KOPT-K1 (cell line): ENCODE results near the gene ECEL1.
"Not testable (repeated sequence)": the region's sequence is repeated elsewhere in the genome, so short reads cannot be mapped to it uniquely, and the experiment has no call there.

Experiments
- H3K27ac ChIP-seq: fragments of 200-600 bp; sonication (generic); 2 replicates; pipeline ENCODE4 v1.5.1; 2016; ENCODE audit warnings: antibody characterized with exemption, mild to moderate bottlenecking, low read depth, low read length; ENCODE audit not compliant: poor library complexity, severe bottlenecking
- H3K36me3 ChIP-seq: fragments of 200-600 bp; sonication (generic); 2 replicates; pipeline ENCODE4 v1.5.1; 2017; ENCODE audit warnings: antibody characterized with exemption, mild to moderate bottlenecking, low read length, moderate library complexity; ENCODE audit not compliant: insufficient read depth
- H3K9me3 ChIP-seq: fragments of 200-600 bp; sonication (generic); 2 replicates; pipeline ENCODE4 v1.5.1; 2017; ENCODE audit warnings: antibody characterized with exemption, low read length, mild to moderate bottlenecking; ENCODE audit not compliant: insufficient read depth, poor library complexity, severe bottlenecking

ECEL1 gene

GRCh38 chr2:232439758-232440135 is 47.9 kb downstream of the ECEL1 start:
- no peaks in the 10 kb centered on the region for H3K36me3 ChIP-seq
- no peaks in the 10 kb centered on the region for H3K9me3 ChIP-seq
- no peak overlapping the region for H3K27ac ChIP-seq

GRCh38 chr2:232438951-232439757 is 48.5 kb downstream of the ECEL1 start:
- Histone ChIP-seq H3K36me3 (no peaks in the 10 kb centered on the region), H3K27ac (no peak overlapping the region), H3K9me3 (no peaks in the 10 kb centered on the region)

GRCh38 chr2:232438091-232438490 is 49.5 kb downstream of the ECEL1 start:
- H3K9me3 ChIP-seq, result no peaks in the 10 kb centered on the region
- no peaks in the 10 kb centered on the region for H3K36me3 ChIP-seq
- H3K27ac ChIP-seq, result no peak overlapping the region

- Histone ChIP-seq H3K36me3 (no peaks in the 10 kb centered on the region), H3K27ac (no peak overlapping the region), H3K9me3 (no peaks in the 10 kb centered on the region)
Observed at GRCh38 chr2:232437195-232437571, 50.5 kb downstream of the ECEL1 start.

- Histone ChIP-seq H3K36me3 (no peaks in the 10 kb centered on the region), H3K9me3 (no peaks in the 10 kb centered on the region), H3K27ac (no peak overlapping the region)
Observed at GRCh38 chr2:232436381-232437194, 51.0 kb downstream of the ECEL1 start.

- H3K27ac ChIP-seq, result no peak overlapping the region
- no peaks in the 10 kb centered on the region for H3K36me3 ChIP-seq
- no peaks in the 10 kb centered on the region for H3K9me3 ChIP-seq
Observed at GRCh38 chr2:232435805-232436204, 51.8 kb downstream of the ECEL1 start.

GRCh38 chr2:232435375-232435648 is 52.3 kb downstream of the ECEL1 start:
- no peaks in the 10 kb centered on the region for H3K36me3 ChIP-seq
- no peaks in the 10 kb centered on the region for H3K9me3 ChIP-seq
- no peak overlapping the region for H3K27ac ChIP-seq

GRCh38 chr2:232434563-232435374 is 52.9 kb downstream of the ECEL1 start:
- Histone ChIP-seq H3K27ac (no peak overlapping the region), H3K36me3 (no peaks in the 10 kb centered on the region)

GRCh38 chr2:232434091-232434490 is 53.5 kb downstream of the ECEL1 start:
- no peaks in the 10 kb centered on the region for H3K36me3 ChIP-seq
- H3K9me3 ChIP-seq, result no peaks in the 10 kb centered on the region
- no peak overlapping the region for H3K27ac ChIP-seq

More at GRCh38 chr2:232434563-232435374, 52.9 kb downstream of the ECEL1 start:
- no peaks in the 10 kb centered on the region for H3K9me3 ChIP-seq

GRCh38 chr2:232433622-232434021 is 54.0 kb downstream of the ECEL1 start:
- H3K27ac ChIP-seq, H3K9me3 ChIP-seq, H3K36me3 ChIP-seq: not testable (repeated sequence)

- H3K36me3 ChIP-seq, result no peaks in the 10 kb centered on the region
- no peak overlapping the region for H3K27ac ChIP-seq
- H3K9me3 ChIP-seq, result no peaks in the 10 kb centered on the region
Observed at GRCh38 chr2:232432598-232433184, 54.9 kb downstream of the ECEL1 start.

GRCh38 chr2:232431705-232432590 is 55.7 kb downstream of the ECEL1 start:
- no peaks in the 10 kb centered on the region for H3K36me3 ChIP-seq
- no peak overlapping the region for H3K27ac ChIP-seq
- no peaks in the 10 kb centered on the region for H3K9me3 ChIP-seq
